MM.1S (cell line): ENCODE data around the gene APOBEC3C.

Experiments used
- EZH2 ChIP-seq: fragments of 300-600 bp; sonication (generic); optimal IDR thresholded peaks from 2 replicates; pipeline ENCODE3; 2017; ENCODE audit warnings: low read depth, mild to moderate bottlenecking, antibody characterized with exemption, low read length, mixed read lengths
- TF ChIP-seq, protein P1 (sequence below): fragments of 300-600 bp; sonication (generic); IDR thresholded peaks from 2 replicates; pipeline ENCODE4 v1.5.1; 2016; ENCODE audit warnings: antibody characterized with exemption, low read length, mixed read lengths

DNA sequence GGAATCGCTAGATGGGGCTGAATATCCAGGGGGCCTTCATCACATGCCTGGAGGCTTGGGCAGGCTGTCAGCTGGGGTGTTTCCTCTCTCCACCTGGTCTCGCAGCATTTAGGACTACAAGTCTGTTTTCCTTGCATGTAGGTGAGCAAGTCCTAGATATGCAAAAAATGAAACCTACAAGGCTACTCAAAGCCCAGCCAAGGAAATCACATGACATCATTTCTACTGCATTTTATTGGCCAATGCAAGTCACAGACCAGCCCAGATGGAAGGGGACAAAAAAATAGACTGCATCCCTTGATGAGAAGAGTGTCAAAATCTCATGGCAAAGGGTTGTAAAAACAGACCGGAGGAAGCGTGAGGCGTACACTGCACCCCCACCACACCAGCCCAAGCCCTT is 41.5 kb upstream of the APOBEC3C start:
- no peak for TF ChIP-seq EZH2
- TF ChIP-seq, protein P1, sequence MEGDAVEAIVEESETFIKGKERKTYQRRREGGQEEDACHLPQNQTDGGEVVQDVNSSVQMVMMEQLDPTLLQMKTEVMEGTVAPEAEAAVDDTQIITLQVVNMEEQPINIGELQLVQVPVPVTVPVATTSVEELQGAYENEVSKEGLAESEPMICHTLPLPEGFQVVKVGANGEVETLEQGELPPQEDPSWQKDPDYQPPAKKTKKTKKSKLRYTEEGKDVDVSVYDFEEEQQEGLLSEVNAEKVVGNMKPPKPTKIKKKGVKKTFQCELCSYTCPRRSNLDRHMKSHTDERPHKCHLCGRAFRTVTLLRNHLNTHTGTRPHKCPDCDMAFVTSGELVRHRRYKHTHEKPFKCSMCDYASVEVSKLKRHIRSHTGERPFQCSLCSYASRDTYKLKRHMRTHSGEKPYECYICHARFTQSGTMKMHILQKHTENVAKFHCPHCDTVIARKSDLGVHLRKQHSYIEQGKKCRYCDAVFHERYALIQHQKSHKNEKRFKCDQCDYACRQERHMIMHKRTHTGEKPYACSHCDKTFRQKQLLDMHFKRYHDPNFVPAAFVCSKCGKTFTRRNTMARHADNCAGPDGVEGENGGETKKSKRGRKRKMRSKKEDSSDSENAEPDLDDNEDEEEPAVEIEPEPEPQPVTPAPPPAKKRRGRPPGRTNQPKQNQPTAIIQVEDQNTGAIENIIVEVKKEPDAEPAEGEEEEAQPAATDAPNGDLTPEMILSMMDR: no peak
